ENCODE results near the gene HCAR1. TPM values are rescaled to one million over a fixed set of nuclear protein-coding genes. Genes with fewer than 3 reads are reported as not detected.

The HCAR1 gene
- polyA plus RNA-seq, 4 donors: 2.0 to 3.4 (median 2.5) TPM

Other genes starting within 250 kb of the HCAR1 start
- gene ZCCHC8, start 229.9 kb downstream of the HCAR1 start, polyA plus RNA-seq (ENCODE audit: insufficient read length in 4 of 4): 10 to 100 TPM; 33.1 to 46.2 (median 39.7) TPM
- 100 to 1,000 TPM; 180 to 216 (median 191) TPM for gene RSRC2, start 203.9 kb downstream of the HCAR1 start, polyA plus RNA-seq (ENCODE audit: insufficient read length in 4 of 4)
- gene KNTC1, start 203.6 kb downstream of the HCAR1 start, polyA plus RNA-seq (ENCODE audit: insufficient read length in 4 of 4): 10 to 100 TPM; 27.3 to 33.7 (median 31.8) TPM
- under 1 TPM; 0.19 to 0.86 (median 0.30) TPM for gene HCAR2, start 27.5 kb downstream of the HCAR1 start, polyA plus RNA-seq (ENCODE audit: insufficient read length in 4 of 4)
- under 1 TPM; 0.08 to 0.67 (median 0.46) TPM for gene HCAR3, start 14.0 kb downstream of the HCAR1 start, polyA plus RNA-seq (ENCODE audit: insufficient read length in 4 of 4)
- 100 to 1,000 TPM in 1 of 4 donors, 10 to 100 TPM in 3; 83.2 to 101 (median 95.2) TPM for gene DENR, start 22.0 kb upstream of the HCAR1 start, polyA plus RNA-seq (ENCODE audit: insufficient read length in 4 of 4)
- gene CCDC62, start 43.7 kb upstream of the HCAR1 start, polyA plus RNA-seq (ENCODE audit: insufficient read length in 4 of 4): under 1 TPM; 0.32 to 0.44 (median 0.42) TPM
- gene HIP1R, start 104.6 kb upstream of the HCAR1 start, polyA plus RNA-seq (ENCODE audit: insufficient read length in 4 of 4): 10 to 100 TPM; 63.9 to 77.4 (median 69.7) TPM
- 10 to 100 TPM; 22.4 to 26.0 (median 23.8) TPM for gene VPS37B, start 165.3 kb upstream of the HCAR1 start, polyA plus RNA-seq (ENCODE audit: insufficient read length in 4 of 4)
- gene ABCB9, start 235.6 kb upstream of the HCAR1 start, polyA plus RNA-seq (ENCODE audit: insufficient read length in 4 of 4): 1 to 10 TPM; 5.1 to 6.5 (median 5.7) TPM
- 10 to 100 TPM; 11.3 to 21.6 (median 15.6) TPM for gene OGFOD2, start 244.4 kb upstream of the HCAR1 start, polyA plus RNA-seq (ENCODE audit: insufficient read length in 4 of 4)
- 100 to 1,000 TPM; 152 to 209 (median 170) TPM for gene ARL6IP4, start 249.8 kb upstream of the HCAR1 start, polyA plus RNA-seq (ENCODE audit: insufficient read length in 4 of 4)

All from right renal pelvis (tissue), 4 donors.